Measurements from ENCODE around the gene KIF14. TPM values are rescaled to one million over a fixed set of nuclear protein-coding genes. Genes with fewer than 3 reads are reported as not detected.

Gene KIF14
- 11.2 and 17.5 TPM in 2 replicates for total RNA-seq (2016; rRNA removed; fragmentation: Illumina TruSeq; extraction: Trizol)
- 2.7 and 3.1 TPM in 2 replicates for total RNA-seq (2016; cell fraction: cytosol; rRNA removed; fragmentation: Illumina TruSeq; extraction: Trizol; ENCODE audit: low read depth)
- 10.9 and 17.7 TPM in 2 replicates for total RNA-seq (2016; cell fraction: insoluble cytoplasmic fraction; rRNA removed; fragmentation: Illumina TruSeq; extraction: Trizol)
- 3.5 and 4.2 TPM in 2 replicates for total RNA-seq (2016; cell fraction: membrane; rRNA removed; fragmentation: Illumina TruSeq; extraction: Trizol)
- total RNA-seq (2016; cell fraction: nucleus; rRNA removed; fragmentation: Illumina TruSeq; extraction: Trizol): 10.2 and 10.3 TPM in 2 replicates
- 1.5 and 3.3 TPM in 2 replicates for polyA plus RNA-seq (2011; rRNA removed)
- 0.79 and 0.88 TPM in 2 replicates for polyA plus RNA-seq (2011; cell fraction: cytosol; rRNA removed)
- 1.7 and 2.1 TPM in 2 replicates for polyA plus RNA-seq (2011; cell fraction: nucleus; rRNA removed)
- polyA plus RNA-seq (2012): 1.9 and 4.0 TPM in 2 replicates
- 0.09 and 0.12 TPM in 2 replicates for polyA plus RNA-seq (2016; cell fraction: cytosol; fragmentation: Illumina TruSeq; extraction: Trizol; ENCODE audit: low read depth)
- 7.9 and 9.4 TPM in 2 replicates for polyA plus RNA-seq (2016; cell fraction: insoluble cytoplasmic fraction; fragmentation: Illumina TruSeq; extraction: Trizol; ENCODE audit: low read depth)
- 0.41 and 0.43 TPM in 2 replicates for polyA plus RNA-seq (2016; cell fraction: membrane; fragmentation: Illumina TruSeq; extraction: Trizol; ENCODE audit: low read depth)
- polyA plus RNA-seq (2016; cell fraction: nucleus; fragmentation: Illumina TruSeq; extraction: Trizol; ENCODE audit: insufficient read depth, low read depth): 13.9 and 16.4 TPM in 2 replicates
- polyA minus RNA-seq (2011; rRNA and poly(A)+ RNA removed; ENCODE audit: low replicate concordance): 1.3 and 7.8 TPM in 2 replicates
- 3.0 and 3.9 TPM in 2 replicates for polyA minus RNA-seq (2011; cell fraction: cytosol; rRNA and poly(A)+ RNA removed)
- polyA minus RNA-seq (2011; cell fraction: nucleus; rRNA and poly(A)+ RNA removed): 5.8 and 6.8 TPM in 2 replicates
- Bru-seq, nascent RNA: percentile 53 among the genes with signal in this experiment
- percentile 54 among the genes with signal in this experiment for BruChase-seq, experiment 1, labeled RNA remaining after a 6-hour chase
- percentile 57 among the genes with signal in this experiment for BruChase-seq, experiment 2, labeled RNA remaining after a 2-hour chase
- long read RNA-seq, experiment 1, partial matches to known transcripts: 5 of 8 reads
- long read RNA-seq, experiment 1, other reads (novel, unspliced or antisense): 3 of 8 reads
- long read RNA-seq, experiment 2, partial matches to known transcripts: 0 of 1 reads
- long read RNA-seq, experiment 2, other reads (novel, unspliced or antisense): 1 of 1 reads

GRCh38 chr1:200620273-200621131, at the start of gene KIF14:
KIF14 (minus strand) TSS chr1:200620751; CDS start chr1:200618723, 2,028 bp downstream.
- no peaks in the 10 kb centered on the region for H4K20me1 ChIP-seq (ENCODE audit: insufficient read depth, low read length)
- H2AFZ ChIP-seq (ENCODE audit: low read length): peak within 1 kb of the TSS; percentile 32
- H3K9me3 ChIP-seq (ENCODE audit: low read length): no peaks in the 10 kb centered on the region
- ChIA-PET POLR2A (interaction anchor here (1.2 to 3.0 kb wide), 2 partner anchors 49 to 276 kb away, joined by 4 to 30 read pairs; partner anchors contain the start of gene DDX59), CTCF (ENCODE audit: low intra/inter-chr PET ratio, low total read pairs) (interaction anchor here (3.4 kb wide), 1 partner anchor 182 kb away, joined by 36 read pairs; no protein-coding TSS in a partner anchor)
- intact Hi-C loops (cut with micrococcal nuclease; ENCODE audit: unreplicated experiment) (loop anchor here (2.0 to 5.0 kb wide), 3 partner anchors 48 to 422 kb away; partner anchors contain the start of gene DDX59), in situ Hi-C loops (cut with HindIII; ENCODE audit: extremely low pct_ligation_motif_present, low pct_unique_long_range_greater_than_20kb) (loop anchor here (5.0 kb wide), 2 partner anchors 187 to 422 kb away; no protein-coding TSS in a partner anchor)
- H3K4me2 ChIP-seq (ENCODE audit: low read depth, low read length): peak within 1 kb of the TSS; percentile 76
- H3K27me3 ChIP-seq (ENCODE audit: control insufficient read depth in 1 of 2, insufficient read depth in 2 of 2, low read length in 2 of 2): no peaks in the 10 kb centered on the region; a peak in 1 of 5 replicates
- ATAC-seq (peak; percentile 100), DNase-seq (ENCODE audit: low spot score) (peak; percentile 89), FAIRE-seq (peak; percentile 70)
- peak within 1 kb of the TSS; percentile 64 for H3K27ac ChIP-seq (ENCODE audit: extremely low read length, insufficient read depth, low read length)
- peaks cover 26% of the 10 kb centered on the region for H3K4me1 ChIP-seq (ENCODE audit: insufficient read depth, low read length)
- peak within 1 kb of the TSS; percentile 79 to 95 (median 89) for H3K4me3 ChIP-seq (replicated peaks in 1 of 3; ENCODE audit: insufficient read depth in 1 of 3, low read depth in 2 of 3, low read length in 3 of 3)
- TSS peak; percentile 56 for BruUV-seq (replicated peaks)
- H3K79me2 ChIP-seq (ENCODE audit: insufficient read depth, low read length): peaks cover 5% of the 10 kb centered on the region
- peaks cover 0 to 6% of the 10 kb centered on the region in 2 experiments; a peak in 2 of 5 replicates for H3K36me3 ChIP-seq (replicated peaks in 1 of 2; ENCODE audit: control insufficient read depth in 1 of 2, insufficient read depth in 2 of 2, low read length in 2 of 2)
- peak within 1 kb of the TSS; percentile 87 for H3K9ac ChIP-seq (ENCODE audit: insufficient read depth, low read depth, low read length)
- WGBS (ENCODE audit: low lambda C conversion rate): 3% methylated on average over 14 of the region's 59 CpGs
- TF ChIP-seq CENPBD1 (CRISPR knock-in tag; IDR thresholded peaks at IDR 0.05; ENCODE audit: borderline replicate concordance, low read depth) (no peak), MTF2 (CRISPR knock-in tag; IDR thresholded peaks at IDR 0.05; ENCODE audit: borderline replicate concordance) (no peak), IRF9 (CRISPR knock-in tag; IDR thresholded peaks at IDR 0.05; ENCODE audit: borderline replicate concordance) (peak; percentile 52; the same call in 1 of the 2 replicates), ERF (CRISPR knock-in tag; IDR thresholded peaks at IDR 0.05) (peak; percentile 25; the same call in 1 of the 2 replicates), ZBTB10 (CRISPR knock-in tag; IDR thresholded peaks at IDR 0.05; ENCODE audit: borderline replicate concordance) (peak; percentile 52; the same call in 1 of the 2 replicates), MTA1 (CRISPR knock-in tag; IDR thresholded peaks at IDR 0.05; ENCODE audit: borderline replicate concordance) (peak; percentile 21; the same call in 1 of the 2 replicates), DNMT1 (CRISPR knock-in tag; IDR thresholded peaks at IDR 0.05) (no peak), E2F5 (CRISPR knock-in tag; conservative IDR thresholded peaks at IDR 0.05) (peak; percentile 97), ZNF296 (CRISPR knock-in tag; conservative IDR thresholded peaks at IDR 0.05) (no peak), MEF2D (CRISPR knock-in tag; IDR thresholded peaks at IDR 0.05) (no peak; the same call in 1 of the 2 replicates)
